ENCODE data around the gene ZFYVE16.

DNA sequence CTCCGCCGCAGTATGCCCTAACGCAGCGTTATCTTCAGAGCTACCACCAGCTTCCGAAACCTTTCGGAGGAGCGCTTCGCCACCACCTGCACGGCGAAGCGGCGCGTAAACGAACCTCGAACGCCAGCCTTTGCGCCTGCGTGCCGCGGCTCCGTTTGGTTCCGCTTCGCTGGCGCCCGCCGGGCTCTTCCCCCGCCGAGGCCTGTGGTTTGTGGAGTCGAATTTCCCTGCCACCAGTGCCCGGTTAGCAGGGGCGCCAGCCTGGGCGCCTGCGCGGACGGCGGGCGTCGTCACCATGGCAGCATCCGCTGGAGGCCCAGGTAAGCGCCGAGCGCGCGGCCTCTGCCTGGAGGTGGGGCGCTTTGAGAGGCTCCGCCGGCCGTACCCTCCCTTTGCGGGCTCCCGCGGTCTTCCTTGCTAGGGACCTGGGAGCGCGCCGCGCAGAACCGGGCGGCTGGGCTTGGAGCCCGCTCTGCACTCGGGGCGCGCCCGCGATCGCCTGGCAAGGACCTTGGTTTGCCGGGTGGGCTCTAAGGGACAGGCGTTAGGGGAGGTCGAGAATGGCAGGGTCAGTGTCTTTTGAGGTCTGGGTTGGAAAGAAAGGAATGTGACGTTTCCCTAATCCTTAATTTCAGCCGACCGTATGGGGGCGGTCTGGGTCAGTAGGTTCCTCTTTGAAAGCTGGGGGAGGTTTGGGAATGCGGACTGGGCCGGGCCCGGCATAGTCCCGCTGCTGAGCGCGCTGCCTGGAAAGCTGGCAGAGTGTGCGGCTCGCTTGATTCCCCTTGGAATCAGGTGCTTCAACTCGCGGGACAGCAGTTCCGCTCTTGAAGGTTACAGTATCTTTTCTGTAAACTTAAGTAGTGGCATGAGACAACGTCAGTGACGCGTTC is 80.2 kb downstream of the ZFYVE16 start, which contains the start of gene FAM151B:
- TF ChIP-seq POLR2A (IDR thresholded peaks at IDR 0.05): no peak
- no peak for TF ChIP-seq EP300 (IDR thresholded peaks at IDR 0.05)
- no peak for TF ChIP-seq CTCF (IDR thresholded peaks at IDR 0.05)
- TF ChIP-seq POLR2AphosphoS5 (IDR thresholded peaks at IDR 0.05): no peak

All from suprapubic skin (tissue), 4 donors.